GM12878 (cell line): Measurements from ENCODE around the gene LINC00237.

Experiments used
- ASH2L ChIP-seq: fragments of 300-600, 200-600 bp; sonication (generic); IDR thresholded peaks from 2 replicates; pipeline ENCODE4 v1.6.1; 2017; ENCODE audit warnings: low read depth, mild to moderate bottlenecking, borderline replicate concordance
- BRCA1 ChIP-seq: IDR thresholded peaks from 2 replicates; pipeline ENCODE4 v1.6.1; 2011; ENCODE audit warnings: low read depth, low read length, improper control_type of control experiment
- ESRRA ChIP-seq: IDR thresholded peaks from 2 replicates; pipeline ENCODE4 v1.6.1; 2012; ENCODE audit warnings: mild to moderate bottlenecking, low read length, improper control_type of control experiment
- EZH2 ChIP-seq: IDR thresholded peaks from 2 replicates; pipeline ENCODE4 v1.6.1; 2012; ENCODE audit warnings: low read depth, mild to moderate bottlenecking, control low read depth, inconsistent platforms, low read length, borderline replicate concordance; ENCODE audit not compliant: control insufficient read depth
- SP1 ChIP-seq: IDR thresholded peaks from one replicate; pipeline ENCODE4 v1.6.1; 2011; ENCODE audit warnings: low read depth, low read length
- TCF3 ChIP-seq: IDR thresholded peaks from 2 replicates; pipeline ENCODE4 v1.6.1; 2012; ENCODE audit warnings: low read depth, mild to moderate bottlenecking, low read length, borderline replicate concordance; ENCODE audit not compliant: insufficient read depth
- YY1 ChIP-seq: IDR thresholded peaks from 2 replicates; pipeline ENCODE4 v1.6.1; 2011; ENCODE audit warnings: low read depth, mild to moderate bottlenecking, low read length
- ZBTB4 ChIP-seq: fragments of 450-650 bp; formaldehyde crosslinking; IDR thresholded peaks from 2 replicates; pipeline ENCODE4 v1.4.0; 2022; ENCODE audit warnings: mild to moderate bottlenecking, moderate library complexity

DNA sequence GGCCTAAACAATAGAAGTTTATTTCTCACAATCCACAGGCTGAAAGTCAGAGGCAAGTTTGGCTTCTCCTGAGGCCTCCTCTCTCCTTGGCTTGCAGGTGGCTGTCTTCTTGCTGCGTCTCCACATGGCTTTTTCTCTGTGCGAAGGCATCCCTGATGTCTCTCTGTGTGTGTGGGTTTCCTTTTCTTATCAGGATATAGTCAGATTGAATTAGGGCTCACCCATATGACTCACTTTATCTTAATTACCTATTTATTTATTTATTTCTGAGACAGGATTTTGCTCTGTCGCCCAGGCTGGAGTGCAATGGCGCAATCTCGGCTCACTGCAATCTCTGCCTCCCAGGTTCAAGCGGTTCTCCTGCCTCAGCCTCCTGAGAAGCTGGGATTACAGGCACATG is 30.7 kb downstream of the LINC00237 start:
- TF ChIP-seq ZBTB4 (CRISPR knock-in tag) (no peak), ASH2L (no peak), YY1 (no peak), EZH2 (no peak), TCF3 (no peak), BRCA1 (no peak), ESRRA (no peak), SP1 (no peak)
